ENCODE results near the gene ZNF497.

- TF ChIP-seq EZH2phosphoT487 (conservative IDR thresholded peaks at IDR 0.05; ENCODE audit: low read length) (no peak), CTCF (IDR thresholded peaks at IDR 0.05; ENCODE audit: insufficient read depth, low read length, poor library complexity, severe bottlenecking) (no peak)
These were observed 9.5 kb downstream of the ZNF497 start, which contains the start of gene A1BG for GRCh38 chr19:58352760-58353671.

All from SU-DHL-6 (cell line).